ENCODE measurements around the gene DCAF10. TPM values are rescaled to one million over a fixed set of nuclear protein-coding genes. Genes with fewer than 3 reads are reported as not detected.
A peak's percentile ranks its signal among the peaks of the same experiment; 100 is the strongest.

The DCAF10 gene
- total and polyA plus RNA-seq, 10 of the 15 experiments (the other 5 are each of a cell fraction or from before 2014, with no cell fraction given), result 3.9 to 21.7 (median 9.8) TPM

DNA sequence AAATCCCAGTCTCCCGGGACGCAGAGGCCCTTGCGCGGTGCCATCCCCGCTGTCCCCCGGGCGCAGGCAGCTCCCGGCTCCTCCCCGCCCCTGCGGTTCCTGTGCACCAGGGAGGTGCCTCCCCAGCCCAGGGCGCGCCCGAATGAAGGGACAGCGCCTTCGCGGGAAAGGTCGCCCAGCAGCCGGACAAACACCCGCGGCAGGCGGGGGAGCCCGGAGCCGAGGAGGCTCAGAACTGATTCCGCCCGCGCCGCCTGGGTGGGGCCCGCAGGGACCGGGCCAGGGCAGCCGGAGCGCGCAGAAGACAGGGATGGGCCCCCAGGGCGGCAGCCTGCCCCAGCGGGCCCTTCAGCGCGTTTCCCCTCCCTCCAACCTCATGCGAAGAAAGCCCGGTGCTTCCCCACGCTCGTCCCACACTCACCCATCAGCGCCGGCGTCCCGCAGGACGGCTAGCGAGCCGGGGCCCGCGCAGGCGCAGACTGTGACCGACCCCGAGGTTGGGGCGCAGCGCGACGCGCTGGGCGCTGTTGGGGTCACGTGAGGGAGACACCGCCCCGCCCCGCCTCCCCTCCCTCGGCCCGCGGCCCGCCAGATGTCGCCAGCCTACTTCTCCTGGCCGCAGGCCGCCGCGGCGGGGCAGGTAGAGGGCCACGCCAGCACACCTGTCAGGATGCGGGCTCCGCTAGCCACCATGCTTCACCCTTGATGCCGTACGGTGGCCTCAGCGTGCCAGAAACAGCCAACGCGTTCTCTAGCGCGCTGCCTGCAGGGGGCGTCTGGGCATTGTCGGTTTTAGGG lies 103.2 kb downstream of the DCAF10 start, which contains the start of gene SLC25A51 (continued):
- TF ChIP-seq KLF5 (IDR thresholded peaks at IDR 0.05; ENCODE audit: partially characterized antibody) (peak; percentile 88), ASH2L (IDR thresholded peaks at IDR 0.05; ENCODE audit: borderline replicate concordance, low read depth) (no peak), STAT1 (conservative IDR thresholded peaks at IDR 0.05) (peak; percentile 98), BCL11A (IDR thresholded peaks at IDR 0.05; ENCODE audit: low read depth, low read length) (peak; percentile 36; the same call in 1 of the 2 replicates), POU2F2 (IDR thresholded peaks at IDR 0.05; ENCODE audit: borderline replicate concordance, low read depth, low read length) (peak; percentile 86; the same call in 2 of the 3 replicates), TCF7 (IDR thresholded peaks at IDR 0.05; ENCODE audit: borderline replicate concordance) (0 out of 2 replicates have a peak, but pooled peaks have one; percentile 14), ZNF687 (IDR thresholded peaks at IDR 0.05) (peak; percentile 97), RFX5 (IDR thresholded peaks at IDR 0.05; ENCODE audit: low read depth, low read length) (0 out of 2 replicates have a peak, but pooled peaks have one; percentile 43), PML (IDR thresholded peaks at IDR 0.05; ENCODE audit: low read length) (peak; percentile 69; the same call in 1 of the 2 replicates), BACH1 (IDR thresholded peaks at IDR 0.05; ENCODE audit: borderline replicate concordance) (peak; percentile 80; the same call in 1 of the 2 replicates), KDM1A (IDR thresholded peaks at IDR 0.05; ENCODE audit: borderline replicate concordance) (no peak), ELK1 (IDR thresholded peaks at IDR 0.05; ENCODE audit: low read depth, low read length) (peak; percentile 27; the same call in 1 of the 2 replicates), GABPA (IDR thresholded peaks at IDR 0.05; ENCODE audit: low read depth) (no peak), GATAD2B (conservative IDR thresholded peaks at IDR 0.05; ENCODE audit: low read depth) (peak; percentile 93; the same call in 1 of the 2 replicates), ZNF207 (IDR thresholded peaks at IDR 0.05; ENCODE audit: borderline replicate concordance) (peak; percentile 97), CREB1 (IDR thresholded peaks at IDR 0.05; ENCODE audit: low read depth) (peak; percentile 77), NFYA (IDR thresholded peaks at IDR 0.05; ENCODE audit: borderline replicate concordance, low read depth, low read length) (no peak), ZBED1 (IDR thresholded peaks at IDR 0.05; ENCODE audit: borderline replicate concordance) (no peak; the same call in 1 of the 2 replicates), PBX3 (IDR thresholded peaks at IDR 0.05; ENCODE audit: insufficient replicate concordance, low read depth, low read length) (peak; percentile 39), POLR2AphosphoS5 (IDR thresholded peaks at IDR 0.05; ENCODE audit: low read length) (peak; percentile 68; the same call in 1 of the 2 replicates), BMI1 (IDR thresholded peaks at IDR 0.05; ENCODE audit: borderline replicate concordance) (no peak), HDAC2 (IDR thresholded peaks at IDR 0.05) (no peak), BRCA1 (IDR thresholded peaks at IDR 0.05; ENCODE audit: low read depth, low read length) (no peak)
- TF ChIP-seq, protein P1, sequence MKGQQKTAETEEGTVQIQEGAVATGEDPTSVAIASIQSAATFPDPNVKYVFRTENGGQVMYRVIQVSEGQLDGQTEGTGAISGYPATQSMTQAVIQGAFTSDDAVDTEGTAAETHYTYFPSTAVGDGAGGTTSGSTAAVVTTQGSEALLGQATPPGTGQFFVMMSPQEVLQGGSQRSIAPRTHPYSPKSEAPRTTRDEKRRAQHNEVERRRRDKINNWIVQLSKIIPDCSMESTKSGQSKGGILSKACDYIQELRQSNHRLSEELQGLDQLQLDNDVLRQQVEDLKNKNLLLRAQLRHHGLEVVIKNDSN (IDR thresholded peaks at IDR 0.05; ENCODE audit: borderline replicate concordance, extremely low read length, insufficient read depth, low read depth, low read length), result peak; percentile 97

Measured in GM12878 (cell line).